Activated CD8-positive, alpha-beta memory T cell treated with anti-CD3 and anti-CD28 coated beads, Interleukin-2, amount 50 U/mL, for 4 hours (primary cell): ENCODE measurements around the gene GET4.

ENCODE experiments used
- DNase-seq: peaks from one replicate; pipeline ENCODE4 v3.0.0-alpha.2; 2020

Gene GET4

GRCh38 chr7:916291-916941 is 40.1 kb downstream of the GET4 start:
- DNase-seq: no peak

DNA sequence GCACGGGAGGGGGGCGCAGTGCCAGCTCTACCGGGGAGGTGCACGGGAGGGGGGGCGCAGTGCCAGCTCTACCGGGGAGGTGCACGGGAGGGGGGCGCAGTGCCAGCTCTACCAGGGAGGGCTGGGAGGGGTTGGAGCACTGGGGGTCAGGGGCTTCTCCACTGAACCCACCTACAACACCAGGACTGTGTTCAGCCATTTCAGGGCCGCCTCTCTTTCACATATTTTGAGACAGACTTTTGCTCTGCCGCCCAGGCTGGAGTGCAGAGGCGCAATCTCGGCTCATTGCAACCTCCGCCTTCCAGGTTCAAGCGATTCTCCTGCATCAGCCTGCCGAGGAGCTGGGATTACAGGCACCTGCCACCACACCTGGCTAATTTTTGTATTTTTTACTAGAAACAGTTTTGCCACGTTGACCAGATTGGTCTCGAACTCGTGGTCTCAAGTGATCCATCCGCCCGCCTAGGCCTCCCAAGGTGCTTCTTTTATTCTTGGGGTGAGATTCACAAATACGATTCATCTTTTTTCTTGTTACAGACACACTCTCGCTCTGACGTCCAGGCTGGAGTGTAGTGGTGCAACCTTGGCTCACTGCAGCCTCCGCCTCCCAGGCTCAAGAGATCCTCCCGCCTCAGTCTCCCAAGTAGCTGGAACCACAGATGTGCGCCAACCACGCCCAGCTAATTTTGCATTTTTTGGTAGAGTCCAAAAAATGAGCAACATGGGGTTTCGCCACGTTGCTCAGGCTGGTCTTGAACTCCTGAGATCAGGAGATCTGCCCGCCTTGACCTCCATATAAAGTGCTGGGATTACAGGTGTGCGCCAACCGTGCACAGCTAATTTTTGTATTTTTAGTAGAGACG is 41.1 kb downstream of the GET4 start:
- no peak for DNase-seq

- peak; percentile 9 for DNase-seq
Measured at GRCh38 chr7:918118-918425, 41.7 kb downstream of the GET4 start.

DNA sequence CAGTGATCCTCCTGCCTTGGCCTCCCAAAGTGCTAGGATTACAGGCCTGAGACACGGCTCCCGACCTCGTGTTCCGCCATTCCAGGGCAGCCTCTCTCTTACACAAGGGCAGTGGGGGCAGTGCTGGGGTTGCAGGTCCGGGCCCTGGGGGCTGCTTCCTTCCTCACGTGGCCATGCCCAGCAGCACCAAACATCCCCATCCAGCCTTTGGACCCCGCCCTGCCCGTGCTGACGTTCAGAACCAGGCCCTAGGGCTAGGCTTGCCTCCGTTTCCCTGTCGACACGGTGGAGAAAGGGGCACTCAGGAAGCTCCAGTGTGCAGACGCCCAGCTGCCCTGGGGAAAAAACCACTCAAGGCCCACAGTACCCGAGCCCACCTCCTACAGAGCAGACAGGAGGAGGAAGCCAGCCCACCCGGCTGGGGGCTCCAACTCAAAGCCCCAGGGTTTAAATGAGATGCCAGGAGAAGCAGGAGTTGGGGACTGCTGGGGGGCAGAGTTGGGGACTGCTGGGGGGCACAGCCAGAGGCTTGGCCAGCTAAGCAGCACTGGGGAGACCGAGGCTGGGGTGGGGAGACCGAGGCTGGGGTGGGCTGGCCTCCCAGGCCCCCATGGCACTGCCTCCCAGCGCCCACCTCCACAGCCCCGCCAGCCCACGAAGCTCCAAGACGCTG is 42.2 kb downstream of the GET4 start:
- DNase-seq: peak; percentile 12

DNA sequence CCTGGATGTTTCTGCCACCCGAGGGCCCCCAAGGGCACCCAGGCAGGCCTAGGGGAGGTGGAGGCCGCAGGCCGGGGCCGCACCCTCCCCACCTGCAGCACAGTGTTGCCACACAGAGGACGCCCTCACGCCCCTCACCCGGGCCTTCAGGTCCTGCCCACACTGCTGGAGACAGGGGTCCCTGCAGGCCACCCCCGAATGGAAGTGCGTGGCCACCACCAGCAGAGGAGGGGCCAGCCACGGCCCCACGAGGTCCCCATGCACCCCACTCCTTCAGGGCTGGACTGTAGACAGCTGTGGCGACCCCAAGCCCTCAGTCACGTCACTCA is 42.7 kb downstream of the GET4 start:
- peak; percentile 14 for DNase-seq

DNA sequence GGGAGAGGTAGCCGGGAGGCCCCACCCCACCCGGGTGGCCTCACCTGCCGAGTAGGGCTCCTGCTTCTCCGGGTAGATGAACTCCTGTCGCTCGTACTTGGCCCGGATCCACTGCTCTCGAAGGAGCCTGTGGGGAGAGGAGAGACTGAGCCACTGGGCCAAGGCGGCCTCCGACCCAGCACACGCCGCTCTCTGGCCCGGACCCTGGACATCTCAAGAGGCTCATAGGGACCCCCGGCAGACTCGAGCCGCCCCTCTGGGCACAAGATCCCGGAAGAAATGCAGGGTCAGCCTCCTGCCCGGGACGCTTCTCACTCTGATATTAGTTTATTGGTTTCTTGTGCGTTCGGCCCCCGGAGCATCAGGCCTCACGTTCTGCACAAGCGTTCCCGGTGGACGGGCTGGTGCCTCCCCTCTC is 43.6 kb downstream of the GET4 start:
- peak; percentile 14 for DNase-seq

- DNase-seq: peak; percentile 46
Measured at GRCh38 chr7:920351-921070, 44.2 kb downstream of the GET4 start.

DNA sequence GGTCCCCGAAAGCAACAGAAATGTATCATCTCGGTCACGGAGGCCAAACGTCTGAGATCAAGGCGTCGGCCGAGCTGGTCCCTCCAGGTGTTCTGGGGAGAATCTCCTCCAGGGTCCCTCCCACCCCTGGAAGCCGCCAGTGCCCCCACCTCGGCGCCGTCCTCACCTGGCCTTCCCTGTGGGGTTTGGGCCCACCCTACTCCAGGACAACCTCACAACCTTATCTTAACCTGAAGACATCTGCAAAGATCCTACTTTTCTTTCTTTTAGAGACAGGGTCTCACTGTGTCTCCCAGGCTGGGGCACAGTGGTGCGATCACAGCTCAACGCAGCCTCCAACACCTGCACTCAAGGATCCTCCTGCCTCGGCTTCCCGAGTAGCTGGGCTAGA is 44.7 kb downstream of the GET4 start:
- DNase-seq: no peak

DNA sequence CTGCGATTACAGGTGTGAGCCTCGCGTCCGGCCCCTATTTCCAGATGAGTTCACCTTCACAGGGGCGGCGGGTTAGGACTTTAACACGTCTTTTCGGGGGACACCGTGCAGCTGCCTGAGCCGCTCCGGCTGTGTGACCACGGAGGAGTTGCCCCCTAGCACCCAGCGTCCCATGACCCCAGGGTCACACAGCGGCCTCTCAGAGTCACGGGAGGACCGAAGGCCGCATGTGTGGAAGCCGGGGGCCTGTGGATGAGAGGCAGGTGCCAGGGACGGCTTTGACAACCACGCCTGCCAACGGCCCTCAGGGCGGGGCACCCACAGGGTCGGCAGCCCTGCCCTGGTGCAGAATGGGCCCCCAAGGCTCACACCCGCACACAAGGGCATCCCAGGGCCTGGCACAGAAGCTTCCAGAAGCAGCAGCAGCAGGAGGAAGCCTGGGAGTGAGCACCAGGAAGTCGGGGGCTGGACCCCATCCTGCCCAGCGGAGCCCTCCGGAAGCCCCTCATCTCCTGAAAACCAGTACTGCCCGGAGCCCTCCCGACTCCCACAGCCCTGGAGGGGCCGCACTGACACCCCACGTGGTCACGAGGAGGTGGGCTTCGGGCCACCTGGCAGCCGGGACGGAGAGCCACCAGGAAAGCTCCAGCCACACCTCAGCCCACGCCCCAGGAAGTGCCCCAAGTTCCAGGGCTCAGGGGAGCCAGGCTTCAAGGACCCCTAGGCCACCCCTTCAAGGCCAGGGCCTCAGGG is 45.4 kb downstream of the GET4 start:
- peak; percentile 26 for DNase-seq

DNA sequence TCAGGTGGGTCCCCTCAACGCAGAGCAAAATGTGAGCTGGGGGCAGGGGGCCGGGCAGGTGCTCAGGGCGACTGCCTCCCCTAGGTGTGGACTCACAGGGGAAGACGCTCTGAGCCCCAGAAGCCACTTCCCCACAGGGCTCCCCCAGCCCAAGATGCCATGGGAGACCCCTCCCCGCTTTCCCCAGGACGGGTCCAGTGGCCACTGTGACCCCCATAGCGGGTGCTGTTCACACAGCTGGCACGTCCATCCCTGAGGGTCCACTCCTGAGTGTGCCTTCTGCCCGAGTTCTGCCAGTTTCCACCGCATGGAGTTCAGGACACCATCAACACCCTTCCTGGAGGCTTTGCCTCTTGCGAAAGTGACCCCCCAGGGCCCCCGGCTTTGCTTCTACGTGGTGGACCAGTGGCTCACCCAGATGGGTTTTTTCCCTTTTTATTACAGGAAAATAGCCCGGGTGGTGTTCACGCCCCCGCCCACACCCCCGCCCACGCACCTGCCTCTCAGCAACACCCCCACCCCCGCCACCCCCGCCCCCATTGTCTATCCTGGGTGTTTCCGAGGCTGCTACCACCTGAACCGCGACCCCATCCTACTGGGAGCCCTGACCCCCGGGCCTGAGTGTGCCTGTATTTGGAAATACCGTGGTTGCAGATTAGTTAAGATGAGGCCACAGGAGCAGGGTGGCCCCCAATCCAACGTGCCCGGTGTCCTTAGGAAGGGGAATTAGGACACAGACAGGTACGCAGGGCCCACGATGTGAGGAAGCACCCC is 46.2 kb downstream of the GET4 start:
- DNase-seq: peak; percentile 52

DNA sequence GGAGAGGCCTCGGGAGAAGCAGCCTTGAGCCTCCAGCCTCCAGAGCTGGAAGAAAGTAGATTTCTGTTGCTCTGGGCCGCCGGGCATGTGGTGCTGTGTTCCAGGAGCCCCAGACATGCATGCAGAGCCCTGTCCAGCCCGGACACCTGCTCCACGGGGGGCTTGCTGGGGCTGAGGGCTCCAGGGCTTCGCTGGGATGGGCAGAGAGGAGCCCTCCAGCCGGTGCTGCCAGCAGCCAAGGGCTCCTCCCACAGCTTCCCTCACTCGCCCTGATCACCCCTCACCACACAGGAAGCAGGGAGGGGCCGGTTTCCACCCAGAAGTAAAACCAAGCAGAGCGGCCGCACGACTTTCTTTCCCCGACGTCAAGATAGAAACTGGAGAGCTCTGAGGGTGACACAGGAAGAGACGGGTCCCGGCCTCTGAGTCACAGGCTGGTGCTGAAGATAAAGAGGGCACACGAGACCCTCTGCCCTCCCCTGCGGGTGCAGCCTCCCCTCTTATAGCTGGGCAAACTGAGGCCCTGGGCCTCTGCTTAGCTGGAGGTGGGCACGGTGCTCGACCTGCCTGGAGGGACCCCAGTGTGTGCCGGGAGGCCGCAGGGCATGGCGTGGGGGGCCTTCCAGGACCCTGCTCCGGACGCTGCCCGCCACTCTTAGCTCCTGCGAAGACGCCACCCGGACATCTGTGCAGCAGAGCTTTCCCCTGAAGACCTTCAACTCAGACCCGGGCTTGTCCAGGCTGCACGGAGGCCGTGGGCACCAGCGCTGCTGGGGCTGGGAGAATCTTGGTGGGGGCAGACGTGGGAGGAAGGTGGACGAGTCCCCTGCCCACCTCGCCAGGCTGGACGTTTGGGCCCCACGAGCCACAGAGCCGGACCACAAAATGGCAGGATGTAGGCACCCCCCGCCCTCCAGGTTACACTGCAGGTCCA is 47.0 kb downstream of the GET4 start:
- peak; percentile 90 for DNase-seq

DNA sequence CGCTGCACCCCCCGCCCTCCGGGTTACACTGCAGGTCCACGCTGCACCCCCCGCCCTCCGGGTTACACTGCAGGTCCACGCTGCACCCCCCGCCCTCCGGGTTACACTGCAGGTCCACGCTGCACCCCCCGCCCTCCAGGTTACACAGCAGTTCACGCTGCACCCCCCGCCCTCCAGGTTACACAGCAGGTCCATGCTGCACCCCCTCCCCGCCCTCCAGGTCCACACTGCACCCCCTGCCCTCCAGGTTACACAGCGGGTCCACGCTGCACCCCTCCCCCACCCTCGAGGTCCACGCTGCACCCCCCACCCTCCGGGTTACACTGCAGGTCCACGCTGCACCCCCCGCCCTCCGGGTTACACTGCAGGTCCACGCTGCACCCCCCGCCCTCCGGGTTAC is 47.7 kb downstream of the GET4 start:
- DNase-seq: peak; percentile 14

GRCh38 chr7:924541-925231 is 48.3 kb downstream of the GET4 start:
- peak; percentile 66 for DNase-seq

- DNase-seq: peak; percentile 91
Measured at GRCh38 chr7:925601-926000, 49.2 kb downstream of the GET4 start.

GRCh38 chr7:926061-927030 is 50.0 kb downstream of the GET4 start:
- peak; percentile 24 for DNase-seq

DNA sequence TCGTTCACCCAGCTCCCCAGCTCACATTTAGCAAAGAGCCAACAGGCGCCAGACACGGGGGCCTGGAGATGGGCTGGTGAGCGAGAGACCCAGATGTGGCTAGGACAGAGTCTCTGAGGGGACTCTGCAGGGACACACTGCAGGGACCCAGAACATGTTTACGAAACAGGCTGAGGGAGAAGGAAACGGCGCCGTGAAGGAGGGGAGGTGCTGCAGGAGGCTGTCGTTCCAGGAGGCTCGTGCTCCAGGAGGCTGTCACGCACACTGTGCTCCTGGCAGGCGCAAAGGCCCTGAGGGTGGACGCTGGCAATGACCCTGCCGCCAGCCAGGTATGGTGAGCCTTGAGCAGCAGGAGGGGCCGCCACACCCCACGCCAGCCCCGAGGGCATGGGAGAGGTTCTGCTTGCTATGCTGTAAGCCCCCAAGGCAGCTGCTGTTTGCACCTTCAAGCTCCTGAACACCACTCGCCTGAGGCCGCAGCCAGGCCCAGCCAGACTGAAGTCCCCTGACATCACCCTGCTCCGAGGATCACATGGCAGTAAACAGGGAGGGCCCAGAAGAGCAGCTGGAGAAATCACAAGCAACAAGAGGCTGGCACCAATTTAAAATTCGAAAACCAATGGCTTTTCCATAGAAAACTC is 50.8 kb downstream of the GET4 start:
- DNase-seq: peak; percentile 15

GRCh38 chr7:929311-929711 is 53.0 kb downstream of the GET4 start:
- peak; percentile 9 for DNase-seq
